Embryonic facial prominence (tissue), 1 donor: ENCODE results near the gene F2RL3.

Experiments
- DNase-seq: peaks from one replicate; pipeline ENCODE4 v3.0.0-alpha.2; 2016; ENCODE audit errors: extremely low spot score

F2RL3 gene

DNA sequence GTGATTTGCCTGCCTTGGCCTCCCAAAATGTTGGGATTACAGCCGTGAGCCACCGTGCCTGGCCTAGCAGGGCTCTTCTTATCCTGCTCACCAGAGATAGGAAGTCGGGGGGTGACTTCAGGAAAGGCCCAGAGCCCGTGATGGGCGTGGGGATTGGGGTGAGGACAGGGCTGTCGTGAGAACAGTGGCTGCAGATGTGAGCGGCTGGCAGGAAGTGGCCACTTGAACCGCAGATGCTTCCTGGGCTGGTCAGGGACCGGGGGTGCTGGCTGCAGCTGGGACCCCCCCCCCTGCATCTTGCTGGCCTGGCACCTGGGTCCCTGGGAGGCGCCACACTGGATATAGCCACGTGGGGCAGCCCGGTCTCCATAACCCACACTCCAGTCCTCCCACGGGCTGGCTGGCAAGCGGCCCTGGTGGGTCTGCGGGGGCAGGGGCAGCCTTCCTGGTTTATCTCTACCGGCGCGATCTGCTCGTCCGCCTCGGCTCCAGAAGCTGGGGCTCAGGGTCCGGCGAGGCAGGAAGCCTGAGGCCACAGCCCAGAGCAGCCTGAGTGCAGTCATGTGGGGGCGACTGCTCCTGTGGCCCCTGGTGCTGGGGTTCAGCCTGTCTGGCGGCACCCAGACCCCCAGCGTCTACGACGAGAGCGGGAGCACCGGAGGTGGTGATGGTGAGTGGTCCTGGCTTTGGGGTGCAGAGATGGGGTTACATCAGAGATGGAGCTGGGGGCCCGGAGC lies at the start of gene F2RL3:
Gene F2RL3 (plus strand): TSS at position 371 of the 737 bp plus-strand sequence. CDS start 191 bp downstream, at position 562.
- no peak for DNase-seq

- no peak for DNase-seq
Observed at GRCh38 chr19:16841391-16841926, 47.3 kb upstream of the F2RL3 start.

DNA sequence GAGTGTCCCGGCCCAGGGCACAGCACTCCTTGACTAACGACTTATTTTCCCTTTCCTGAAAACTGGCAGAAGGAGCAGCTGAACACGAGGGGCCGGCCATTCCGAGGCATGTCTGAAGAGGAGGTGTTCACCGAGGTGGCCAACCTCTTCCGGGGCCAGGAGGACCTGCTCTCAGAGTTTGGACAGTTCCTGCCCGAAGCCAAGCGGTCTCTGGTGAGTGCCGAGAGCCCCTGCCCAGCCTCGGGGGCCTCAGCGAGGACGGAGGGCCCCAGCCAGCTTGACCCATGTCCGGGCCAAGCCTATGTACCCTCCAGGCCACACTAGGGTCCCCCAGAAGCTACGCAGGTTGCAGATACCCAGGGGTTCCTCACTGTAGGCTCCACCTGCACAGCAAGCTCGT lies 41.9 kb upstream of the F2RL3 start:
- no peak for DNase-seq

DNA sequence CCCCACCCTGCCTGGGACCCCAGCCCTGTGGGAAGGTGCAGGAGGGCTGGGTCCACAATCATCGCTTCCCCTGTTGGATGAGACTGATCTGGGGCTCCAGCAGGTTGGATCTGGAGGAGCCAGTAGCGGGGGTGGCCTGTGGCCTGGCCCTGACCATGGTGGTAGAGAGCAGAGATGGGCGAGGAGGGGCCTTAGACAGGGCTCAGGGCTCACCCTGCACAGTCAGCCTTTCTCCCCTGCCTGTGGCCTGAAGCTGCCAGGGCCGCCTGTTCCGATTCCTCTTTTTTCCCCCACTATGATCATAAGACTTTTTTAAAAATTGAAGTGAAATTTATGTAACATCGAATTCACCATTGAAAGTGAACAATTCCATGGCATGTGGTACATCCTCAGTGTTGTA lies 41.4 kb upstream of the F2RL3 start:
- no peak for DNase-seq

- no peak for DNase-seq
Observed at GRCh38 chr19:16849168-16849567, 39.6 kb upstream of the F2RL3 start.

- no peak for DNase-seq
Observed at GRCh38 chr19:16850133-16850532, 38.7 kb upstream of the F2RL3 start.

- no peak for DNase-seq
Observed at GRCh38 chr19:16851031-16851712, 37.6 kb upstream of the F2RL3 start.

- no peak for DNase-seq
Observed at GRCh38 chr19:16853066-16853465, 35.7 kb upstream of the F2RL3 start.

DNA sequence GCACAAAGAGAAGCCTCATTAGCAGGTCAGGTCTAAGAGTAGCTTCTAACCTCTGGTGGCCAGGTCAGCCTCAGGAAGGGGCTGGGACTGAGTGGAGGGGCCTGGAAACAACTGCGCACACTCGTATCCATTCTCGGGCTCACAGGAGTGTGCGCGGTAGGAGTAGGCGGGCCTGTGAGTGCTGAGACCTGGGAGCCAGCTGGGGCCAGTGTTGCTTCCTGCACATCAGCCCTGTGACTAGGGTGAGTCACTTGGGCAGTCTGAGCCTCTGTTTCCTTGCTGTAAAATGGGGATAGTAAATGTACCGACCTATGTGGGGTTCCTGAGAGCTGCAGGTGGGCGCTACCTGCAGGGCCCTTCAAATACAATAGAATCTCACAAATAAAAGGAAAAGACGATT lies 32.7 kb upstream of the F2RL3 start:
- DNase-seq = no peak

- DNase-seq = no peak
Observed at GRCh38 chr19:16859626-16860025, 29.2 kb upstream of the F2RL3 start.

- no peak for DNase-seq
Observed at GRCh38 chr19:16860118-16860517, 28.7 kb upstream of the F2RL3 start.

DNA sequence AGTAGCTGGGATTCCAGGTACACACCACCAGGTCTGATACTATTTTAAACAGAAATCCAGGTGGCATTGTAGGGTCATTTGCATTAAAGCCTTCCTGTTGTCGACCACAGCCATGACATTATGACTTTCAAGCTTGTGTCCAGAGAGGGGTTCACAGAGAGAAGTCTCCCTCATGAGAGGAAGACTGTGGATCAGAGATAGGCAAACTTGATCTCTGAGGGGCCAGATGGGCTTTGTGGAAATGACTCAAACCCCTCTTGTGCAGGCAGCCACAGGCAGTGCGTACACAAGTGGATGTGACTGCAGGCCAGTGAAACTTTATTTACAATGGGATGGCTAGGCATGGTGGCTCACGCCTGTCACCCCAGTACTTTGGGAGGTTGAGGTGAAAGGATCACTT lies 27.8 kb upstream of the F2RL3 start:
- no peak for DNase-seq

DNA sequence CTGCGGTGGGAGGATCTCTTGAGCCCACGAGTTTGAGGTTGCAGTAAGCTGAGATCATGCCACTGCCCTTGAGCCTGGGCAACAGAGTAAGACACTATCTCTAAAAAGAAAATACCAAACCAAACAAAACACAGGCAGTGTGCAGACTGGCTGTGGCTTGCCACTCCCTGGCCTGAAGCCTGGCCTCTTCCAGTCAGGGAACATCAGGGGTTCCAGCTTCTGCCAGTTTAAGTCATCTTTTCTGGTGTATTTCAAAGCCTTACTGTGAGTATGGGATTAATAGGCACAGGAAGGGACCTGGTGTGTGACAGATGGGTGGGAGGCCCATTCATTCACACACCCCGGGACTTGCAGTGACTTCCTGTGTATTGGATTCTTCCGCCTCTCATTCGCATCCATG lies 27.0 kb upstream of the F2RL3 start:
- no peak for DNase-seq

- no peak for DNase-seq
Observed at GRCh38 chr19:16862826-16863415, 25.9 kb upstream of the F2RL3 start.

- DNase-seq = no peak
Observed at GRCh38 chr19:16867211-16867610, 21.6 kb upstream of the F2RL3 start.

- DNase-seq = no peak
Observed at GRCh38 chr19:16868423-16869130, 20.2 kb upstream of the F2RL3 start.

DNA sequence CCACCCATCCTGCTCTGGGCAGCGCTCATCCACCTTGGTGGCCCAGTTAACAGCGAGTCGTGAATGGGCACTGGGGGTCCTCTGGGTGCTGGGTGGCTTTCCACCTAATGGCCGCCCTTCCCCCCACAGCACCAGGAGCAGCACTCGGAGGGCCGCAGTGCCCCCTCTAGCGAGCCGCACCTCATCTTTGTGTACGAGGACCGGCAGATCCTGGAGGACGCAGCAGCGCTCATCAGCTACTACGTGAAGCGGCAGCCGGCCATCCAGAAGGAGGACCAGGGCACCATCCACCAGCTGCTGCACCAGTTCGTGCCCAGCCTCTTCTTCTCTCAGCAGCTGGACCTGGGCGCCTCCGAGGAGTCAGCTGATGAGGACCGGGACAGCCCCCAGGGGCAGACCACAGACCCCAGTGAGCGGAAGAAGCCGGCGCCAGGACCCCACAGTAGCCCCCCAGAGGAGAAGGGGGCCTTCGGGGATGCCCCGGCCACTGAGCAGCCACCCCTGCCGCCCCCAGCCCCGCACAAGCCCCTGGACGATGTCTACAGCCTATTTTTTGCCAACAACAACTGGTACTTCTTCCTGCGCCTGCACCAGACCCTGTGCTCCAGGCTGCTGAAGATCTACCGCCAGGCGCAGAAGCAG lies 19.3 kb upstream of the F2RL3 start:
- DNase-seq = no peak

GRCh38 chr19:16871871-16872270 lies 16.9 kb upstream of the F2RL3 start:
- DNase-seq = no peak

DNA sequence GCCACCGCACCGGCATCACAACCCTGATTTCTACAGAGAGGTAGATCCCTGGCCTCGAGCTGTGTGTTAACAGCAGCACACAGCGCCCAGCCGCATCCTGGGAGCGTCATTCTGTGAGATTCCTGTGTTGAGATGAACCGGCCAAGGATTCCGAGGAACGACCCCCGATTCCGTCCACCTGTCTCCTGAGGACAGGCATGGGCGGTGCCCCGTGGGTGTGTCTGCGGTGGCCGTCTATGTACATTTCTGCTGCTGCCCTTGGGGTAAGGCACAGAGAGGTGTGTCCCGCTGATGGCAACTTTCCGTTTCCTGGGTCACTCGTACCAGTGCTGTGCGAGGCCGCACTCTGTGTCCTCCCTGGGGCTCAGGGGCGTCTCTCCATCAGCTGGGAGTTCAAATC lies 16.1 kb upstream of the F2RL3 start:
- no peak for DNase-seq

DNA sequence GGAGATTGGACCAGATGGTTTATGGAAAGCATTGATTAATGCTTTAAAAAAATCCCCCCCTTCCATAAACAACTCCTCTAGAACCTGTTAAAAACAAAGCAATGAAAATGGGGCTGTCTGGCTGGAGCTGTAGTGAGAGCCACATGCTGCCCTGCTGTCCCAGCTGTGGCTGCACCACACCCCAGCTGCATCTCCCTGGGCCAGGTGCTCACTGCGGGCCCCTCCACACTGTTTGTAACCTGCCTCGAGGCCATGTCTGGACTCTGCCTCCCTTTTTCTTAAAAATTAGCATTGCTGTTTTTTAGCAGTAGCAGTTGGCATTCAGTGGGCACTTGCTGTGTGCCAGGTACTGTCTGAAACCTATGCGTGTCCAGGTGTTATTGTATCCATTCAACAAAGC lies 15.2 kb upstream of the F2RL3 start:
- DNase-seq = no peak

GRCh38 chr19:16874250-16874977 lies 14.4 kb upstream of the F2RL3 start:
- DNase-seq = no peak
